Cortex of kidney (tissue), 1 donor: ENCODE measurements around the gene RBM10.
A peak's percentile ranks its signal among the peaks of the same experiment; 100 is the strongest.

Source experiments
- DNase-seq: peaks from one replicate; lab custom pipeline; 2025; lab: John Stamatoyannopoulos, UW

The RBM10 gene

DNA sequence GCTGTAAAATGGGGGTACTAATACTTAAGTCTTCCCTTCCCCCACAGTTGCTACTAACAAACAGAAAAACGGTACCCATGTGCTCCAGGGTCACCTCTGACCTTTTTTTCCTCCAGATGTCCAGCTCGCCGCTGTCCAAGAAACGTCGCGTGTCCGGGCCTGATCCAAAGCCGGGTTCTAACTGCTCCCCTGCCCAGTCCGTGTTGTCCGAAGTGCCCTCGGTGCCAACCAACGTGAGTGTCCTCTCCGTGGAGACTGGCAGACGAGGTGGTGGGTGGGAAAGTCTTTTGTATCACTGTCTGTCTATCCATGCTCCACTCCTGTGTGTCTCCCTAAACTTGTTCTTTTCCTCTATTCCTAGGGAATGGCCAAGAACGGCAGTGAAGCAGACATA is 53.7 kb downstream of the RBM10 start:
- no peak for DNase-seq

DNA sequence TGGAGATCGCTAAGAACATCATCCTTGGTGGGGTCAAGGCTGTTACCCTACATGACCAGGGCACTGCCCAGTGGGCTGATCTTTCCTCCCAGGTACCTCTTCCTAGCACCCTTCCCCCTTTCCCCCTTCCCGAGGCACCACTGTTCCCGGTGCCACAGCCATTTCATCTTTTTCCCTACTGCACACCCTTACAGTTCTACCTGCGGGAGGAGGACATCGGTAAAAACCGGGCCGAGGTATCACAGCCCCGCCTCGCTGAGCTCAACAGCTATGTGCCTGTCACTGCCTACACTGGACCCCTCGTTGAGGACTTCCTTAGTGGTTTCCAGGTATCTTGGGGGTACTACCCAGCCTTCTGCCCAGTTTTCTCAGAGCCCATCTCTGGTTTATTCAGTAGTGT is 54.3 kb downstream of the RBM10 start:
- no peak for DNase-seq

DNA sequence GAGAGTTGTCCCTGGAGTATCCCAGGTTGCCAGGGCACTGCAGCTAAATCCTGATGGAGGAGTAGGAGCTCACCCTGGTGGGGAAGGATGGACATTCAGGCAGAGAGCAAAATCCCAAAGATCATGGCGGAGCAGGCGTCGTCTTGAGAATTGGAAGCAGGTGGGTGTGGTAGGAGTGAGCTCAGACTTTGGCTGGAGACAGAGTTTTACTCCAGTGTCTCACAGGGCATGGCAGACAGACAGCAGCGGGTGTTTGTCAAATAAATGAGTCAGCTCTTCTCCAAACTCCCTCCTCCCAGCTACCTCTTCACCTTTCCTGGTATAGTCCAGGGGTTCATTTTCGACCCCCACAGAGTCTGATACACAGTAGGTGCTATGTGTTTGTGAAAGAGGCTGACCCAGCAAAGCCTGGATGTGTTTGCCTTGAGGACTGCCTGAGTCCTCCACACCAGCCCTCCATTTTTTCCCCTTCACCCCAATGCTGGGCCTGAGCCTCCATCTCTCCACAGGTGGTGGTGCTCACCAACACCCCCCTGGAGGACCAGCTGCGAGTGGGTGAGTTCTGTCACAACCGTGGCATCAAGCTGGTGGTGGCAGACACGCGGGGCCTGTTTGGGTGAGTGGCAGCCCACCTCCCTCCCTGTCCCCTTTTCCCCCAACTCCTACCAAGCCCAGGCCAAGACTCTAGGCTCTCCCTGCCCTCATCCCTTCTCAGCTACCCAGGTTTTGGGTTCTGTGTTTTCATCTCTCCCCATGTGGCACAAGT is 55.5 kb downstream of the RBM10 start:
- DNase-seq, result no peak

DNA sequence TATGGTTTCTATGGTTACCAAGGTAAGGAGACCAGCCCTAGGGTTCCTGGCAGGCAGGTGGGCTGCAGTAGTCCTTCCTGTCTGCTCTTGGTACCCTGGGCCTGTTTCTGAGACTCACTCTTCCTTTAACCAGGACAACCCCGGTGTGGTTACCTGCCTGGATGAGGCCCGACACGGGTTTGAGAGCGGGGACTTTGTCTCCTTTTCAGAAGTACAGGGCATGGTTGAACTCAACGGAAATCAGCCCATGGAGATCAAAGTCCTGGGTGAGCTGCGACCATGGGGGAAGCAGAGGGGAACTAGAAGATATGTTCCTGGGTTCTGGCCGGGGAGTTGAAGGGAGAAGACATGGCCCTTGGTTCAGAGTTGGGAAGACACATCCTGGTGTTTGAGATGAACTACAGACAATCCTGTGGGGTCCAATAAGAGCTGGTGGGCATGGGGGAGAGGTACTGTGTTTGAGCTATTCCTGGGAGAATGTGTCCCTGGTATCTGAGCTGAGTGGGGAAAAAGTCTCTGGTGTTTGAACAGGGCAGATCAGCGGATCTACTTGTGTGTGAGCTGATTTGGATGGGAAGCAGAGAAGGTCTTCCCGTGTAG is 56.4 kb downstream of the RBM10 start:
- DNase-seq, result no peak

DNA sequence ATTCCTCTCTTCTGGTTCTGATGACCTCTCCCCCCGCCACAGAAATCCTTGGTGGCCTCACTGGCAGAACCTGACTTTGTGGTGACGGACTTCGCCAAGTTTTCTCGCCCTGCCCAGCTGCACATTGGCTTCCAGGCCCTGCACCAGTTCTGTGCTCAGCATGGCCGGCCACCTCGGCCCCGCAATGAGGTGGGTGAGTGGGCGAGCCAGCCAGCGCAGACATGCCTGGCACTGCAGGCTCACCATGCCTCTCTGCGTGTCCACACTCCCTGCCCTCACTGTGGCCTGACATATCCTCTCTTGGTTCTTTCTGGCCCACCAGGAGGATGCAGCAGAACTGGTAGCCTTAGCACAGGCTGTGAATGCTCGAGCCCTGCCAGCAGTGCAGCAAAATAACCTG is 57.3 kb downstream of the RBM10 start:
- DNase-seq, result no peak

DNA sequence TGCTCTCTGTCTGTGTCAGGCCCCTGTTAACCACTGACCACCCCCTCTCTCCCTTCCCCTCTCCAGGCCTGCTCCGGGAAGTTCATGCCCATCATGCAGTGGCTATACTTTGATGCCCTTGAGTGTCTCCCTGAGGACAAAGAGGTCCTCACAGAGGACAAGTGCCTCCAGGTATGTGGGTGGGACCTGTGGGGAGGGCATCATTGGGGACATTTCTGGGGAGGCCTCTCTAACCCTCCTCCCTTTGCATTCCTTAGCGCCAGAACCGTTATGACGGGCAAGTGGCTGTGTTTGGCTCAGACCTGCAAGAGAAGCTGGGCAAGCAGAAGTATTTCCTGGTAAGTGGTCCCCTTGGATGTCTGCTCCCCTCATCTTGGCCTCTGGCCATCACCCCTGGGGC is 57.9 kb downstream of the RBM10 start:
- DNase-seq, result no peak

DNA sequence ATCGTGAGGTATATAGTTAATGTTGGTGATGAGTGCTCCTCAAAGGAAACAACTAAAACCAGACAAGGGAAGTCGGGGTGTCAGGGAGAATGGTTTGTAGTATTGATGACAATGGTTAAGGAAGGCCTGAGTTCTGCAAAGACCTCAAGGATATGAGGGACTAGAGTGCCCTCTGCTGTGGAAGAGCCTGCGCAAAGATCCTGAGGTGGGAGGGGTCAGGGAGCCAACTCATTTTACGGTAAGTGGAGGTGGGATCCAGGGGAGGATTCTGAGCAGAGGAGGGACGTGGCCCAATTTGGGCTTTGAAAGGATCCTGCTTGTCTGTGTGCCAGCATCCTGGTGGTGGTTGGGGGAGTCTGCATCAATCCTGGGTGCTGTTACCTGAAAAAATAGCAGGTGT is 59.9 kb downstream of the RBM10 start:
- no peak for DNase-seq

DNA sequence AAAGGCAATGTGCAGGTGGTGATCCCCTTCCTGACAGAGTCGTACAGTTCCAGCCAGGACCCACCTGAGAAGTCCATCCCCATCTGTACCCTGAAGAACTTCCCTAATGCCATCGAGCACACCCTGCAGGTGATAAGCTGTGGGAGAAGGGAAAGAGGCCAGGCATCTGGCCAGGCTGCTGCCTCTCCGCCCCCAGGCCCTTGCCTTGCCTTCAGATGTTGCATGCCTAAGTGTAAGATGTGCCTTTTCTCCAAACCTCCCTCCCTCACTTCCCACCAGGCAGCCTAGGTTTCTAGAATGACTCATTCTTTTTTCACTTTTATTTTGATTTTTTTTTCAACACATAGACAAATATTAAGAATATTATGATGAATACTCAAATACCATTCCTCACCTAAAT is 61.3 kb downstream of the RBM10 start:
- no peak for DNase-seq

DNA sequence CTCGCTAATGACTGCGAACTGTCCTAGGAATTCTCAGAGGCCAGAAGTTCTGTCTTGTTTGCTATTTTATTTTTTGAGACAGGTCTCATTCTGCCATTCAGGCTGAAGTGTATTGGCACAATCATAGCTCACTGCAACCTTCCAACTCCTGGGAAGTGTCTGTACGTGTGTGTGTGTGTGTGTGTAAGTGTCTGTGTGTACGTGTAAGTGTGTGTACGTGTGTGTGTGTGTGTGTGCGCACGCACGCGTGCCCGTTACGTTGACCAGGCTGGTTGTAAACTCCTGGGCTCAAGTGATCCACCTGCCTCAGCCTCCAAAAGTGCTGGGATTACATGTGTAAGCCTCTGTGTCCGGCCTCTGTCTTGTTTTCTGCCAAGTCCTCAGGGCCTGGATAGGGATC is 63.1 kb downstream of the RBM10 start:
- no peak for DNase-seq

DNA sequence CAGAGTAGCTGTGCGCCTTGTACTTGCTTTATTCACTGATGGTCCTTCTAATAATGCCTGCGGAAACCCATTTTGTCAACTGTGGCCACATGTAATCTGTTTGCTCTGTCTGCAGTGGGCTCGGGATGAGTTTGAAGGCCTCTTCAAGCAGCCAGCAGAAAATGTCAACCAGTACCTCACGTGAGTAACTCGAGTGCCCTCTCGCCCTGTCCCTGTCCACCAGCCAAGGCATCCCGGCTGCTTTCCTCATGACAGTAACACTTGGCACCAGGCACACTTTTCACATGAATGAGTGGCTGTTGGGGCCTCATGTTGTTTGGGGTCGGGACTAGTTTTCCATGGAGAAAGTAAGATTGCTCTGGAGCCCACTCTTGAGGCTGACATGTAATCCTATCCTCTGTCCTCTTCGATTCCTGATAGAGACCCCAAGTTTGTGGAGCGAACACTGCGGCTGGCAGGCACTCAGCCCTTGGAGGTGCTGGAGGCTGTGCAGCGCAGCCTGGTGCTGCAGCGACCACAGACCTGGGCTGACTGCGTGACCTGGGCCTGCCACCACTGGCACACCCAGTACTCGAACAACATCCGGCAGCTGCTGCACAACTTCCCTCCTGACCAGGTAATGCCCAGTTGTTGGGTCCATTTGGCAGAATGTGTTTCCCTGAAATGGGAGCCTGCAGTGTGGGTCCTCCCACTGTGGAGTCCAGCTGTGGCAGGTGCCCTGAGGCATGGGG is 64.7 kb downstream of the RBM10 start:
- DNase-seq, result no peak

DNA sequence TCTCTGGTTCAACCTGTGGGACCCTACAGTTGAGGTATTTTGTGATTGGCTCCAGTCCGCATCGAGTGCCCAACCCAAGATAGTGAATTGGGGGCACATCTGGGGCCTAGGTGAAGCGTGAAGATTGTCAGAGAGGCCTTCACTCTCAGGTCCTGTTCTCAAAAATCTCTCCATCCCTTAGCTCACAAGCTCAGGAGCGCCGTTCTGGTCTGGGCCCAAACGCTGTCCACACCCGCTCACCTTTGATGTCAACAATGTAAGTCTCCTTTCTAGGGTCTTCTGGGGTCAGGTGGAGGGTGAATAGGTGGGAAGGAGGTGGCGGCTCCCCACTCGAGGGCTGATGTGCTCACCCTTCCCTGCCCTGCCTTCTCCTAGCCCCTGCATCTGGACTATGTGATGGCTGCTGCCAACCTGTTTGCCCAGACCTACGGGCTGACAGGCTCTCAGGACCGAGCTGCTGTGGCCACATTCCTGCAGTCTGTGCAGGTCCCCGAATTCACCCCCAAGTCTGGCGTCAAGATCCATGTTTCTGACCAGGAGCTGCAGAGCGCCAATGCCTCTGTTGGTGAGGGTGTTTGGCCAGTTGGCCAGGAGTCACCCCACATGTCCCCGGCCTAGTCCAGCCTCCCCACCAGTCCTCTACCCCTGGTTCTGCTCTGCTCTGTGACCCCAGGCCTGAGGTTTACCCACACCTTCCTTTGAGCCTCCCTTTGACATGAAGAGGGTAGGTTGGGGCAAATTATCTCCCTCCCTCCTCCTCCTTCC is 65.8 kb downstream of the RBM10 start:
- no peak for DNase-seq

DNA sequence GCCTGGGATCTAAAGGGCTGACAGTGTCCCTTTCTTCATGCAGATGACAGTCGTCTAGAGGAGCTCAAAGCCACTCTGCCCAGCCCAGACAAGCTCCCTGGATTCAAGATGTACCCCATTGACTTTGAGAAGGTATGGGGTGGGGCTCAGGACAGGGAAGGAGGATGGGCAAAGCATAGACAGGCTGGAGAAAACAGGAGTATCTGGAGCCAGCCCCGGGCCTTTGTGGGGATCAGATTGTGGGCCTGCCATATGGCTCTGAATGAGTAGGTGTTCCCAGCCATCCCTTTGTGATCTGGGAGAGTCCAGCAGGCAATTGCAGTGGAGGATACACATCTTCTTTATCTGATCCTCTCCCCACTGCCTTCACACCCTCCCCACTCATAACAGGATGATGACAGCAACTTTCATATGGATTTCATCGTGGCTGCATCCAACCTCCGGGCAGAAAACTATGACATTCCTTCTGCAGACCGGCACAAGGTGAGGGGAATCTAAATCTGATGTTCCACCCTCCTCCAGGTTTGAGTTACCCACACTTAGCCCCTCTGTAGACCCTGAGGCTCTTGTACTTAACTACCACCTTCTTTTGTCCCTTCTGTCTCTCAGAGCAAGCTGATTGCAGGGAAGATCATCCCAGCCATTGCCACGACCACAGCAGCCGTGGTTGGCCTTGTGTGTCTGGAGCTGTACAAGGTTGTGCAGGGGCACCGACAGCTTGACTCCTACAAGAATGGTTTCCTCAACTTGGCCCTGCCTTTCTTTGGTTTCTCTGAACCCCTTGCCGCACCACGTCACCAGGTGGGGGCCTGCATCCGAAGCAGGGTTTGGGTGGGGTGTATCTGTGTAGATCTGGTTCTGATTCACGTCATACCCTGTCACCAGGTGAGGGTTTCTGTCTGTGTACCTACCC is 67.6 kb downstream of the RBM10 start:
- no peak for DNase-seq

DNA sequence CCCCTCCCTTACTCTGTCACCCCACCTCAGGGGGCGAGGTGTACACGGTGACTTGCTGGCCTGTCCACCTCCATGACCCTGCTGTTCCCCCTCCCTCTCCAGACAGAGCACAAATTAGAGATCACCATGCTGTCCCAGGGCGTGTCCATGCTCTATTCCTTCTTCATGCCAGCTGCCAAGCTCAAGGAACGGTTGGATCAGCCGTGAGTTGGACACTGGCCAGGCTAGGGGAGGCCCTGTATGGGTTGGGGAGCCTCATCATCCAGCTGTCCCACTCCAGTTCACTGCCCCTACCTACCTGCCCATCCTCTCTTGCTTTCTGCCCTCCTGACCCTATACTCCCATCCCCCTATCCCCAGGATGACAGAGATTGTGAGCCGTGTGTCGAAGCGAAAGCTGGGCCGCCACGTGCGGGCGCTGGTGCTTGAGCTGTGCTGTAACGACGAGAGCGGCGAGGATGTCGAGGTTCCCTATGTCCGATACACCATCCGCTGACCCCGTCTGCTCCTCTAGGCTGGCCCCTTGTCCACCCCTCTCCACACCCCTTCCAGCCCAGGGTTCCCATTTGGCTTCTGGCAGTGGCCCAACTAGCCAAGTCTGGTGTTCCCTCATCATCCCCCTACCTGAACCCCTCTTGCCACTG is 69.5 kb downstream of the RBM10 start:
- no peak for DNase-seq

DNA sequence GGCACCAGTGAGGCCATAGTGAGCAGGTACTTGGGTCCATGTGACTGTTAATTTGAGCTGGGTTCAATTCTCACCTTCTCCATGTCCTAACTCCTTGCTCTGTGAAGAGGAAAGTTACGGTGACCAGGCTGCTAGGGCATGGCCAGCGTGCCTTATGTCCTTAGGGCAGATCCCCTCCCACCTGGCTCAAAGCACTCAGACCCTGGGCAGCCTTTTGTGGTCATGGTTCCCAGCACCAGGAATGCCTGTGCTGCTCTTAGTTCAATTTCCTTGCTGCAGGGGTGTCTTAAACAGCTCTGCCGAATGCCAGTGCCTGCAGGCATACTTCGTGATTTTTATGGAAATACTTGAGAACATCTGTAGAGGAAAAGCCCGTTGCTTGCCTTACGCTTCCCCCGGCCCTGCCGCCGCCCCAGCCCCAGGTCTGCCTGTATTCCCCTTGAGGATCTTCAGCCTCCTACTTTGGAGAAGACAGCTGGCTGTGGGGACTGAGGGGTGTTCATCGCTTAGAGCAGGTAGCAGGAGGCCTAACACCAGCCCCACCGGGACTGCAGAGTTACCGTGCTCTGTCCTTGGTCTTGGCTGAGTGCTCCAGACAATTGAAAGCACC is 70.4 kb downstream of the RBM10 start:
- DNase-seq, result no peak

DNA sequence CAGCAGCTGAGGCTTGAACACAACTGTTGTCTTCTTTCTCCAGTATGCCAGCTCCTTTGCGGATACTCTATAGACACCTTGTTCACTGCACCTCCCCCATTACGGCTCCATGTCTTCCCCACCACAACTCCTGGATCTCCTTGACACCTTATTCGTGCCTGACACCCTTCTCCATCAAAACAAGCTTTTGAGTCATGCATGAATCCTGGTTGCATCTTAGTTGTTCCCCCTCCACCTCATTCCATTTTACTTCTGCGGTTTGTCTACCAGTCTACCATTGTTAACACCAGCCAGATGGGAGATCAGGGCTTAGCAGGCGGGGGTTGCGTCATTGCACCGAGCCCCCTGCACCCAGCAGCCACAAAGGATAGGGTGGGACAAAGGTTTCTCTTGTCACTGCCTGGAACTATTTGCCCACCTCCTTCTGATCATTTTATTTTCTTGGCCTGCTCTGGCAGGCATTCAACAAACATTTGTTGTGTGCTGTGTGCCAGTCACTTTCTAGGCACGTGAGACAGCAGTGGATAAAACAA is 71.4 kb downstream of the RBM10 start:
- no peak for DNase-seq

DNA sequence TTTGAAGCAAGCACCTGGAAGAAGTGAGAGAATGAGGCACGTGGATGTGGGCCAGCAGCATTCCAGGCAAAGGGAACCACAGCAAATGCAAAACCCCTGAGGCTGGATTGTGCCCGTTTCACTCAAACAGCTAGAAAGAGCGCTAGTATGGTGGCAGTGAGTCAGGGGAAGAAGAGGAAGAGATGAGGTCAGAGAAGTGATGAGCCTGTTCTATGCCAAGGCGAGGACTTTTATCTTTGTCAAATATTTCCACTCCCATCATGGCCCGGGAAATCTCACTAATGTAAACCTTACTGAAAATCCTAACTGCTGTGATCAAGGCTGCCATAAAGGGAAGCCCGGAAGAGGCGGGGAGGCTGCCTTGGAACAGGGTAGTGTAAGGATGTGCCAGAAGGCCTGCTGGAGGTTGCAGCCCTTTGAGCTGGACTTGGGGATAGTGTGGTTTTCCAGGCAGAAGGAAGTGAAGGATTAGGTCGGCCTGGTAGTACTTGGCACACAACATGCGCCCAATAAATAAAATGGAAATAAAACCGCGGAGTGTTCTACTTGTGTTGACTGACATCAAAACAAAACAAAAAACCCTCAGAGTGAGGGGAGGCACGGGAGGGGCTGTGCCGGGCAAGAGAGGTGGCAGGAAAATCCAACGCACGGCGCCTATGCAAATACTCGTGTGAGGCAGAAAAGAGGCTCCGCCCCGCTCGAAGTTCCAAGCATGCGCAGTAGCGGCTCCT is 72.3 kb downstream of the RBM10 start:
- DNase-seq, result peak; percentile 4

DNA sequence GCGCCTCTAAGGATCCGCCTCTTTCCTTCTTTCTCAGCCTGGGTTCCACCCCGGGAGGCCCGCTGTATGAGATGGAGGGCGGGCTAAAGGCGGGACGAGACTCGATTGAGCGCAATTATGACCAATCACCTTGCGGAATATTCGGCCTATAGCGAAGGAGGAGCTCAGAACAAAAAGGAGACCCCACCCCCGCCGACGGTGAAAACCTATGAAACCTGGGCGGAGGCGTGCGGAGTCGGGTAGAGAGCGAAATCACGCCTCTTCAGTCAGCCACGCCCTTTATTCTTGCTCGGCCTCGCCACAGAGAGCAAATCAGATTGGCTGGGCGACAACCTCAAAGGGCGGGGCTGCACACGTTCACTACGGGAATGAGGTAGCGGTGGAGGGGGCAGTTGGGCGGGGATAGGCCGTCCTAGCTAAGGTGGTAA is 72.8 kb downstream of the RBM10 start:
- peak; percentile 3 for DNase-seq

DNA sequence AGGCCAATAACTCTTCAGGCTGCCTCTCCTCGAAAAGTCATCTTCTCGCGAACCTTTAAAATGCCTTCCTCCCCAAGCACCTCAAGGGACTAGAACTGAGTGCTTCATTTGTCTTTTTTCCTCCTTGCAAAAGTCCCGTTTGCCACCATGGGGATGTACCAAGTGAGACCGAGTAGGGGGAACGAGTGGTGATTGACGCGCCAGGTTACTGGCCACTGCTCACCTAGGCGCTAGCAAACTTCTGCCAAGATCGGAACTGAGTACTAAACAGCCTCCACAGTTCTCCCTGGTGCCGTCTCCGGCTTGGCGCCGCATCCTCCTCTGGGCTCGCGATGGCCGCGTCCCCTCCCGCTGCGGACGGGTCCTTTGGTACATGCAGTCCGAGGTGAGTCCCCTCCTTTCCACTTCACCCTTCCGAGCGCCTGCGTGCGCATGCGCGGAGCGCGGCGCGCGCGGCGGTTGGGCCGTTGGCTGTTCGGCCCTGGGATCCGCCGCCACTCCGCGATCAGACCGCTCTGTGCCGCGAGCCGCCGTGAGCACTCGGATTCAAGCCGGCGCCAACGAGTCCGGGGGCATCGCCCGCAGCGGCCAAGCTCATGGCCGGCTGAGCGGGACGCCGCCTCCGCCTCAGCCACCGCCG is 73.4 kb downstream of the RBM10 start, which contains the start of gene CDK16:
CDK16 (plus strand) TSS at position 402 of the 640 bp plus-strand sequence. CDS start 4,877 bp downstream, outside the sequence.
- DNase-seq, result peak; percentile 5
